CD4-positive, alpha-beta memory T cell (primary cell): ENCODE data around the gene COL20A1. TPM values are rescaled to one million over a fixed set of nuclear protein-coding genes. Genes with fewer than 3 reads are reported as not detected.

ENCODE experiments used
- CTCF ChIA-PET: fragments of 350-600 bp; sonication (Branson Sonifier 250); formaldehyde crosslinking; loops from one replicate; lab custom pipeline; 2021; ENCODE audit warnings: inconsistent platforms; ENCODE audit not compliant: partially characterized antibody; lab: Charles Lee
- POLR2A ChIA-PET: fragments of 350-600 bp; sonication (Branson Sonifier 250); formaldehyde crosslinking; loops from one replicate; lab custom pipeline; 2021; ENCODE audit not compliant: partially characterized antibody; lab: Charles Lee
- DNase-seq, 5 donors: peaks; one replicate each; pipeline versions ENCODE4 v3.0.0 to v3.0.0-alpha.2; 2020 to 2022; ENCODE audit warnings: mixed read lengths in 1 of 5
- H3K27ac ChIP-seq: one replicate; pipeline ENCODE4 v1.7.0; 2013; ENCODE audit warnings: low read depth, low read length
- H3K27me3 ChIP-seq: 2 replicates; pipeline ENCODE4 v1.7.0; 2013; ENCODE audit warnings: mild to moderate bottlenecking, low read length, moderate library complexity; ENCODE audit not compliant: insufficient read depth
- H3K36me3 ChIP-seq: 2 replicates; pipeline ENCODE4 v1.7.0; 2013; ENCODE audit warnings: mild to moderate bottlenecking, low read length, moderate library complexity; ENCODE audit not compliant: insufficient read depth
- H3K4me1 ChIP-seq: 2 replicates; pipeline ENCODE4 v1.7.0; 2013; ENCODE audit warnings: mild to moderate bottlenecking, low read length, moderate library complexity; ENCODE audit not compliant: insufficient read depth
- H3K4me3 ChIP-seq, 2 donors: one replicate each; pipeline ENCODE4 v1.7.0; 2013; ENCODE audit warnings: low read length in 2 of 2, mild to moderate bottlenecking in 1 of 2
- H3K9me3 ChIP-seq, 2 donors: one replicate each; pipeline ENCODE4 v1.7.0; 2013; ENCODE audit warnings: low read length in 2 of 2, control low read depth in 1 of 2; ENCODE audit not compliant: control insufficient read depth in 1 of 2
- H3K27ac Mint-ChIP-seq, 7 donors: one replicate each; pipeline ENCODE4 v1.8.0; 2020 to 2021; ENCODE audit warnings: mixed read lengths in 7 of 7, mild to moderate bottlenecking in 6 of 7, inconsistent platforms in 3 of 7, moderate library complexity in 3 of 7
- H3K27me3 Mint-ChIP-seq, 2 donors: one replicate each; pipeline ENCODE4 v1.8.0; 2020 to 2021; ENCODE audit warnings: mixed read lengths in 2 of 2
- H3K36me3 Mint-ChIP-seq, 2 donors: one replicate each; pipeline ENCODE4 v1.8.0; 2020 to 2021; ENCODE audit warnings: mixed read lengths in 2 of 2, inconsistent platforms in 1 of 2, mild to moderate bottlenecking in 1 of 2
- H3K4me1 Mint-ChIP-seq, 4 donors: one replicate each; pipeline ENCODE4 v1.8.0; 2020 to 2021; ENCODE audit warnings: mixed read lengths in 4 of 4, mild to moderate bottlenecking in 1 of 4
- H3K4me3 Mint-ChIP-seq, 8 donors: one replicate each; pipeline ENCODE4 v1.8.0; 2020 to 2021; ENCODE audit warnings: mixed read lengths in 8 of 8, mild to moderate bottlenecking in 7 of 8, moderate library complexity in 6 of 8, inconsistent platforms in 3 of 8
- H3K9me3 Mint-ChIP-seq, 8 donors: one replicate each; pipeline ENCODE4 v1.8.0; 2020 to 2021; ENCODE audit warnings: mixed read lengths in 8 of 8, mild to moderate bottlenecking in 5 of 8, inconsistent platforms in 3 of 8, moderate library complexity in 1 of 8
- intact Hi-C: fragments of 100-400 bp; cut with micrococcal nuclease; formaldehyde crosslinking; loops from one replicate; pipeline ENCODE4 v1.15.1; 2023
- polyA plus RNA-seq, 2 donors: library from polyadenylated mRNA; unstranded; fragments of 300-500 nt; fragmentation: Illumina TruSeq; gene quantifications; one replicate each; pipeline ENCODE4 v1.2.3, GENCODE V29; 2021
- total RNA-seq, 2 experiments: library from RNA; stranded (reverse); gene quantifications; one replicate each; pipeline ENCODE4 v1.2.3, GENCODE V29; 2021

The COL20A1 gene
- total and polyA plus RNA-seq, 4 experiments from 2014 or later, result 0.11 TPM; not detected in 3

- ChIA-PET POLR2A (no interaction called here), CTCF (no interaction called here)
- no peaks in the 10 kb centered on the region for H3K27me3 ChIP-seq
- Mint-ChIP-seq H3K9me3 (peaks cover 0 to 17% (median 9%) of the 10 kb centered on the region in 8 donors), H3K4me1 (peaks cover 0 to 8% (median 1%) of the 10 kb centered on the region in 4 donors), H3K4me3 (no peak overlapping the region), H3K36me3 (no peaks in the 10 kb centered on the region), H3K27ac (no peak overlapping the region), H3K27me3 (peaks cover 1 to 6% of the 10 kb centered on the region in 2 donors)
- no peak overlapping the region for H3K27ac ChIP-seq
- H3K9me3 ChIP-seq, result peaks cover 0 to 7% of the 10 kb centered on the region in 2 donors
- no peak overlapping the region for H3K4me3 ChIP-seq
- H3K36me3 ChIP-seq, result no peaks in the 10 kb centered on the region
- intact Hi-C loops, result no loop called here
- peaks cover 13% of the 10 kb centered on the region for H3K4me1 ChIP-seq
- no peak for DNase-seq
Measured at GRCh38 chr20:63328718-63329275, 35.8 kb downstream of the COL20A1 start.

- ChIA-PET POLR2A (no interaction called here), CTCF (no interaction called here)
- H3K27ac Mint-ChIP-seq, result peak overlapping the region in 1 of 7 donors; percentile 36
- Histone ChIP-seq H3K4me1 (peaks cover 13% of the 10 kb centered on the region), H3K36me3 (no peaks in the 10 kb centered on the region), H3K9me3 (peaks cover 0 to 7% of the 10 kb centered on the region in 2 donors), H3K27me3 (no peaks in the 10 kb centered on the region), H3K4me3 (no peak overlapping the region), H3K27ac (no peak overlapping the region)
- no peaks in the 10 kb centered on the region for H3K36me3 Mint-ChIP-seq
- DNase-seq, result no peak
- H3K4me3 Mint-ChIP-seq, result no peak overlapping the region
- peaks cover 0 to 8% (median 1%) of the 10 kb centered on the region in 4 donors for H3K4me1 Mint-ChIP-seq
- intact Hi-C loops, result no loop called here
- H3K9me3 Mint-ChIP-seq, result peaks cover 0 to 17% (median 9%) of the 10 kb centered on the region in 8 donors
- H3K27me3 Mint-ChIP-seq, result peaks cover 4 to 6% of the 10 kb centered on the region in 2 donors
Measured at GRCh38 chr20:63329331-63330083, 36.5 kb downstream of the COL20A1 start.

- H3K36me3 Mint-ChIP-seq, result no peaks in the 10 kb centered on the region
- no peak for DNase-seq
Measured at GRCh38 chr20:63330084-63330760, 37.2 kb downstream of the COL20A1 start.

GRCh38 chr20:63330940-63331339, 38.0 kb downstream of the COL20A1 start:
- Histone ChIP-seq H3K36me3 (no peaks in the 10 kb centered on the region), H3K27me3 (no peaks in the 10 kb centered on the region), H3K27ac (no peak overlapping the region), H3K4me3 (no peak overlapping the region), H3K4me1 (peaks cover 8% of the 10 kb centered on the region), H3K9me3 (peaks cover 0 to 7% of the 10 kb centered on the region in 2 donors)
- Mint-ChIP-seq H3K9me3 (peaks cover 0 to 17% (median 9%) of the 10 kb centered on the region in 8 donors), H3K4me3 (no peak overlapping the region), H3K36me3 (no peaks in the 10 kb centered on the region), H3K4me1 (peaks cover 0 to 8% (median 1%) of the 10 kb centered on the region in 4 donors), H3K27ac (no peak overlapping the region), H3K27me3 (peaks cover 10% of the 10 kb centered on the region in 2 donors)
- ChIA-PET CTCF (no interaction called here), POLR2A (no interaction called here)
- intact Hi-C loops, result no loop called here
- DNase-seq, result no peak

More at GRCh38 chr20:63330084-63330760, 37.2 kb downstream of the COL20A1 start:
- intact Hi-C loops, result no loop called here
- Histone ChIP-seq H3K4me1 (peaks cover 13% of the 10 kb centered on the region), H3K27me3 (no peaks in the 10 kb centered on the region), H3K9me3 (peaks cover 0 to 7% of the 10 kb centered on the region in 2 donors), H3K36me3 (no peaks in the 10 kb centered on the region), H3K27ac (no peak overlapping the region), H3K4me3 (no peak overlapping the region)
- Mint-ChIP-seq H3K27ac (no peak overlapping the region), H3K9me3 (peaks cover 0 to 17% (median 9%) of the 10 kb centered on the region in 8 donors), H3K4me3 (no peak overlapping the region), H3K27me3 (peaks cover 4 to 10% of the 10 kb centered on the region in 2 donors), H3K4me1 (peaks cover 0 to 8% (median 1%) of the 10 kb centered on the region in 4 donors)
- CTCF ChIA-PET, result no interaction called here
- POLR2A ChIA-PET, result no interaction called here

GRCh38 chr20:63331741-63332400, 38.9 kb downstream of the COL20A1 start:
- H3K27me3 Mint-ChIP-seq, result peaks cover 13 to 14% of the 10 kb centered on the region in 2 donors
- Histone ChIP-seq H3K27me3 (no peaks in the 10 kb centered on the region), H3K4me3 (no peak overlapping the region), H3K36me3 (no peaks in the 10 kb centered on the region), H3K9me3 (peaks cover 0 to 7% of the 10 kb centered on the region in 2 donors), H3K27ac (no peak overlapping the region), H3K4me1 (no peaks in the 10 kb centered on the region)
- intact Hi-C loops, result no loop called here
- H3K9me3 Mint-ChIP-seq, result peaks cover 0 to 15% (median 9%) of the 10 kb centered on the region in 8 donors
- DNase-seq, result no peak
- peaks cover 0 to 6% (median 1%) of the 10 kb centered on the region in 4 donors for H3K4me1 Mint-ChIP-seq
- no peak overlapping the region for H3K27ac Mint-ChIP-seq
- peak overlapping the region in 2 of 8 donors; percentile 8 to 57 for H3K4me3 Mint-ChIP-seq
- H3K36me3 Mint-ChIP-seq, result no peaks in the 10 kb centered on the region
- ChIA-PET CTCF (no interaction called here), POLR2A (no interaction called here)

GRCh38 chr20:63332488-63333240, 39.7 kb downstream of the COL20A1 start:
- intact Hi-C loops, result no loop called here
- Mint-ChIP-seq H3K27me3 (peaks cover 14 to 16% of the 10 kb centered on the region in 2 donors), H3K9me3 (peaks cover 0 to 15% (median 9%) of the 10 kb centered on the region in 8 donors), H3K27ac (no peak overlapping the region), H3K4me1 (peaks cover 0 to 3% (median 0%) of the 10 kb centered on the region in 4 donors), H3K4me3 (no peak overlapping the region), H3K36me3 (no peaks in the 10 kb centered on the region)
- Histone ChIP-seq H3K27ac (no peak overlapping the region), H3K9me3 (peaks cover 0 to 7% of the 10 kb centered on the region in 2 donors), H3K27me3 (no peaks in the 10 kb centered on the region), H3K4me1 (no peaks in the 10 kb centered on the region), H3K4me3 (no peak overlapping the region), H3K36me3 (no peaks in the 10 kb centered on the region)
- no peak for DNase-seq
- ChIA-PET CTCF (no interaction called here), POLR2A (no interaction called here)
